IPS-NIHi7 (cell line): Measurements from ENCODE around the gene S1PR5.

ENCODE experiments used
- DNase-seq: peaks from one replicate; pipeline ENCODE4 v3.0.0; 2012; ENCODE audit warnings: mixed read lengths; ENCODE audit errors: extremely low spot score

S1PR5 gene

GRCh38 chr19:10514211-10515145 is 2.8 kb downstream of the S1PR5 start:
- peak; percentile 72 for DNase-seq

GRCh38 chr19:10513223-10513622 is 4.0 kb downstream of the S1PR5 start:
- no peak for DNase-seq

GRCh38 chr19:10510301-10510802 is 6.9 kb downstream of the S1PR5 start:
- peak; percentile 81 for DNase-seq

DNA sequence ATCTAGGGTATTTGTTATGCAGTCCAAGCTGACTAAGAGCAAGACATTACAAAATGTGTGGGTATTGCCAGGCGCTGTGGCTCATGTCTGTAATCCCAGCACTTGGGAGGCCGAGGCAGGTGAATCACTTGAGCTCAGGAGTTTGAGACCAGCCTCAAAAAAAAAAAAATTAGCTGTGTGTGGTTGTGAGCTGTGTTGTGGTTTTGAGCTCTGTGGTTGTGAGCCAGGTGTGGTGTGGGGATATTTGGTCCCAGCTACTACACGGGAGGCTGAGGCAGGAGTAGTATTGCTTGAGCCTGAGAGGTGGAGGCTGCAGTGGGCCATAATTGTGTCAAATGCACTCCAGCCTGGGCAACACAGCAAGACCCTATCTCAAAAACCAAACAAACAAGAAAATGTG is 8.5 kb downstream of the S1PR5 start:
- no peak for DNase-seq

DNA sequence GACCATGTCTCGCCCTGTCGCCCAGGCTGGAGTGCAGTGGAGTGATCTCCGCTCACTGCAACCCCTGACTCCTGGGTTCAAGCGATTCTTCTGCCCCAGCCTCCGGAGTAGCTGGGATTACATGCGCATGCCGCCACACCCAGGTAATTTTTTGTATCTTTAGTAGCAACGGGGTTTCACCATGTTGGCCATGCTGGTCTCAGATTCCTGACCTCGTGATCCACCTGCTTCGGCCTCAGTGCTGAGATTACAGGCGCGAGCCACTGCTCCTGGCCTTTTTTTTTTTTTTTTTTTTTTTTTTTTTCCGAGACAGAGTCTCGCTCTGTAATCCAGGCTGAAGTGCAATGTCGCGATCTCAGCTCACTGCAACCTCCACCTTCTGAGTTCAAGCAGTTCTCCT is 9.2 kb downstream of the S1PR5 start:
- no peak for DNase-seq

DNA sequence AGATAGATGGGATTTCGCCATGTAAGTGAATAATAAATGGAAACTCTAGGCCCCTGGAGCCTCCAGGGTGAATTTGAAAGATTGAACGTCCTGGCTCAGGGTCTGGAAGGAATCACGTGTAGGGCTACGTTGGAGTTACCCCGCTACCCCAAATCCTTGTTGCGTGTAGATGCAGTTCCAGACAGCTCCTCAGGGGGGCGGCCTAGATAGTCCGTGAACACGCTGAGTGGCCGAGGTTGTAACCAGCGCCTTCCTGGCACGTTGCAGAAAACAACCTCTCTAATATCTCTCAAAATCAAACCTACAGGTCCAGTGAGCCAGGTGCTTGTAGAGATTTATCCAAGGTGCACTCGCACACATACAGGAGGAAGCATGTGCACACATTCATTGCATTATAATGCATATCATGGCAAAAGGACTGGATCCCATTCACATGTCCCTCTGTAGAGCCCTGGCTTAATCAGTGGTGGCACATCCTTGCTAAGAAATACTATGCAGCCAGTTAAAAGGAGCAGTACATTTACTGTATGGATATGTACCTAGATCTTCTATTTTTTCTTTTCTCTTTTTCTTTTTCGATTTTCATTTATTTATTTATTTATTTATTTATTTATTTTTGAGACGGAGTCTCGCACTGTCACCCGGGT is 11.5 kb downstream of the S1PR5 start:
- DNase-seq, result peak; percentile 77

DNA sequence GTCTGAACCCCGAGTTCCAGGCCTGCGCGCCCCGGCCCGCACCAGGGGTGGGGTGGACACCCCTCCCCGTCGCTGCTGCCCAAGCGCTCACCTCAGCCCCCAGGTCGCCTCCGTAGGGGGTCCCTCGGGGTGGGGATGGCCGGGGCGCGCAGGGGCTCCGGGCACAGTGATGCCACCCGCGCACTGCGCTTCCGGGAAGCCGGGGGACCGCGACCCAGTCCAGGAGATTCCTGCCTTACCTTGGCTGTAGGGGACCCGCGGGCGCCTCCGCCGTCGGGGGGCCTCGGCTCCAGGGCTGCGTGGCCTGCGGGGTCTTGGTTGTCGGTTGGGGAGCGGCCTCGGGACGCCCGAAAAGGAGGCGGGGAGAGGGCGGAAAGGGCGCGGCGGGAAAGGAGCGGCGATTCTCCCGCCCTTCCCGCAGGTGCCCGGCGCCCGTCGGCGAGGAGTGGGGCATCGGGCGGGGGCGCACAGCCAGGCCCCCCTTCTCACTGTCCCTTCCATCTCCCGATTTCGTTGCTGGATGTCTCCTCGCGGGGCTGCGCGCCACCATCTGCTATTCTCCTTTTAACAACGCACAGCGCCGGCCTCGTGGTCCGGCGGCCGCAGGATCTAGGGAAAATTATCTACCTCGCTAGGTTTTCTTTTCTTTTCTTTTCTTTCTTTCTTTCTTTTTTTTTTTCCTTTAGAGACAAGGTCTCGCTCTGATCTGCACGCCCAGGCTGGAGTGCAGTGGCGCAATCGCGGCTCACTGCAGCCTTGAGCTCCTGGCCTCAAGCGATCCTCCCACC is 14.1 kb downstream of the S1PR5 start, which contains the start of gene KEAP1:
KEAP1 (minus strand) TSS at position 355 of the 788 bp plus-strand sequence. CDS start 3,323 bp downstream, outside the sequence.
- peak; percentile 43 for DNase-seq

- DNase-seq, result peak; percentile 93
Observed at GRCh38 chr19:10502524-10503001, 14.7 kb downstream of the S1PR5 start.

DNA sequence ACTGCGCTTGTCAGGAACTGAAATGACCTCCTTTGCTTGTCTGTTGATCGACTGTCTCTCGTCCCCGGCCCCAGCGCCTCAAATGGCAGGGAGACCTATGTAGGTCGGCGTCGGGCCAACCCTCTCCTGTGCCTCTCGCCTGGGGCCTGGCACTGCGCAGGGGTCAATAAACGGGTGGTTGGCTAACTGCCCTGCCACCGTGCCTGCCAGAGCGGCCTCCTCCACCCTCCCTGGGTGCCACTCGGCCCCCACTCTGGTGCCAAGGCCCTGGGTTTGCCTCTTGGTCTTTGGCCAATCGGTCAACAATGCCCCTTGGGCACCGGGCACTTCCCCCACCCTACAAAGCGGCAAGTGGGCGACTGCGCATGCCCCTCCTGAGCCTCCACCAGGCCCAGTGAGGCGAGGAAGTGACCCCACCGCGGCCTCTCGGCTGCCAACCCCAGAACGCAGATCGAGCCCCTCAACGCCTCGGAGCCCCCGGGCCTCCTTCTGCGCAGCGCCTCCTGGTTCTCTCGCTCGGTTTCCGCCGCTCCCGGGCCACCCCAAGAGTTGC is 15.2 kb downstream of the S1PR5 start:
- peak; percentile 60 for DNase-seq

- DNase-seq, result no peak
Observed at GRCh38 chr19:10500247-10500592, 17.0 kb downstream of the S1PR5 start.

- peak; percentile 61 for DNase-seq
Observed at GRCh38 chr19:10499550-10500246, 17.5 kb downstream of the S1PR5 start.

DNA sequence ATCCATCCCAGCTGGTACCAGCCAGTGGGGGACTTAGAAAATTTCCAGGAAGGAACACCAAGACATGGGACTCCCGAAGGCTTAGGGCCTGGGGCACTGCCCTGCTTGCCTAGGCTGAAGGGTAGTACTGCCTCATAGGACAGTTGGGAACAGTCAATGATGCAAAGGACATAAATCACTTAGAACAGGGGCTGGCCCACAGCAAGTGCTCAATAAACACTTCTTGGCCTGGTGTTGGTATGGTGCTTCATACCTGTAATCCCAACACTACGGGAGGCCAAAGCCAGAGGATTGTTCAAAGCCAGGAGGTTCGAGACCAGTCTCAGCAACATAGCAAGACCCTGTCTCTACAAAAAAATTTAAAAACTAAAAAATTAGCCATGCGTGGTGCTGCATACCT is 19.9 kb downstream of the S1PR5 start:
- DNase-seq, result no peak

- DNase-seq, result no peak
Observed at GRCh38 chr19:10491472-10492047, 25.7 kb downstream of the S1PR5 start.

DNA sequence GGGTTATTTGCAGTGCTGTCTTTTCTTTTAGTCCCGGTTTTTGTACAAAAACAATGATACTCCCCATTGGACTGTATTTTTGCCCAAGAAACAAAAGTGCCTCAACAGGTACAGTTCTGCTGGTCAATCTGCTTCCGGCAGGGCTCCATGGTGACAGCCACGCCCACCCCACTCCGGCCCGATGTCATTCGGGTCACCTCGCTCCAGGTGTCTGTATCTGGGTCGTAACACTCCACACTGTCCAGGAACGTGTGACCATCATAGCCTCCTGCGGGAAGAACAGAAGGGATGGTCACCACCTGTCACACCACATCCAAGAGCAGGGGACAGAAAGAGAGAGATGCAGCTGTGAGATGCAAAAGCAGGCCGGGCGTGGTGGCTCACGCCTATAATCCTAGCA is 30.7 kb downstream of the S1PR5 start:
- DNase-seq, result no peak

- peak; percentile 96 for DNase-seq
Observed at GRCh38 chr19:10478903-10479384, 38.3 kb downstream of the S1PR5 start.

GRCh38 chr19:10478476-10478875 is 38.8 kb downstream of the S1PR5 start:
- no peak for DNase-seq

- DNase-seq, result no peak
Observed at GRCh38 chr19:10474962-10475451, 42.2 kb downstream of the S1PR5 start.

DNA sequence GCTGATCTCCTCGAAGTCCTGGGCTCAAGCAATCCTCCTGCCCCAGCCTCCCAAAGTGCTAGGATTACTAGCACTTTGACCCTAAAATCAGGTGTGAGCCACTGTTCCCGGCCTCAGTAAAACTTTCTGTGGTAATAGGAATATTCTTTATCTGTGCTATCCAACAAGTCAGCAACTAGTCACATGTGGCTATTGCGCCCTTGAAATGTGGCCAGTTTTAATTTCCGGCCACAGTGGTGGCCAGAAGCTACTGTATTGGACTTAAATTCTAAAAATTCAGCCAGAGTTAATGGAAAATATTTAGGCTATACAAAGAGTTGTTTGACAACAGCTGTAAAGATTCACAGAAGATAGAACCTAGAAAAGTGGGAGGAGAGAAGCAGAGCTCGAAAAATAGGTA is 44.1 kb downstream of the S1PR5 start:
- no peak for DNase-seq

- DNase-seq, result no peak
Observed at GRCh38 chr19:10471909-10472308, 45.3 kb downstream of the S1PR5 start.

DNA sequence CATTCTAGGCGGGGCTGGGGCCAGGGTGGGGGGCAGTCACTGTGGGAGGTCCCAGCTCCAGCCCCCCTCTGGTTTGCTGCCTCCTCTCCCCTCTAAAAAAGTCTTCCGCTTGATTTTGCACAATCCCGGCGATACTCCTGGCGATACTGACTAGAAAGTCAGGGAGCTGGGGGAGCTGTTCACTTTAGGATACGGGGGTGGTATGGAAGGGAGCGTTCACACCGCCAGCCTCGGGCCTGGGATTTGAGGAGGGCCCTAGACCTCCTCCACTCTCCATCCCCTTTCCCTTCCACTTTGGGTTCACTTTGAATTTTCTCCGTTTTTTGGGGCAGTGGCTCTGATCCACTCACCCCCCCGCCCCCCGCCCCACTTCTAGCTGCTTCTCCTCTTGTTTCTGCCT is 49.1 kb downstream of the S1PR5 start:
- DNase-seq, result no peak
